Nephron progenitor cell (in vitro differentiated cells): ENCODE data around the gene RAB7B.
A peak's percentile ranks its signal among the peaks of the same experiment; 100 is the strongest.

Source experiments
- DNase-seq: peaks from one replicate; pipeline ENCODE4 v3.0.0; 2021
- H3K27ac Mint-ChIP-seq: 2 replicates; pipeline ENCODE4 v1.8.0; 2021; ENCODE audit warnings: mild to moderate bottlenecking, moderate library complexity, mixed read lengths
- H3K27me3 Mint-ChIP-seq: 2 replicates; pipeline ENCODE4 v1.8.0; 2021; ENCODE audit warnings: mild to moderate bottlenecking, low read depth, mixed read lengths; ENCODE audit not compliant: poor library complexity
- H3K36me3 Mint-ChIP-seq: 2 replicates; pipeline ENCODE4 v1.8.0; 2021; ENCODE audit warnings: low read depth, mixed read lengths
- H3K4me1 Mint-ChIP-seq: 2 replicates; pipeline ENCODE4 v1.8.0; 2021; ENCODE audit warnings: mixed read lengths
- H3K4me3 Mint-ChIP-seq: 2 replicates; pipeline ENCODE4 v1.8.0; 2021; ENCODE audit warnings: mild to moderate bottlenecking, moderate library complexity, mixed read lengths
- H3K9me3 Mint-ChIP-seq: 2 replicates; pipeline ENCODE4 v1.8.0; 2021; ENCODE audit warnings: mild to moderate bottlenecking, moderate library complexity, mixed read lengths
- TF ChIP-seq, protein P1 (sequence below): fragments of 200-600 bp; sonication (generic); IDR thresholded peaks from 2 replicates; pipeline ENCODE4 v1.5.0; 2021; ENCODE audit warnings: antibody characterized with exemption

Gene RAB7B

DNA sequence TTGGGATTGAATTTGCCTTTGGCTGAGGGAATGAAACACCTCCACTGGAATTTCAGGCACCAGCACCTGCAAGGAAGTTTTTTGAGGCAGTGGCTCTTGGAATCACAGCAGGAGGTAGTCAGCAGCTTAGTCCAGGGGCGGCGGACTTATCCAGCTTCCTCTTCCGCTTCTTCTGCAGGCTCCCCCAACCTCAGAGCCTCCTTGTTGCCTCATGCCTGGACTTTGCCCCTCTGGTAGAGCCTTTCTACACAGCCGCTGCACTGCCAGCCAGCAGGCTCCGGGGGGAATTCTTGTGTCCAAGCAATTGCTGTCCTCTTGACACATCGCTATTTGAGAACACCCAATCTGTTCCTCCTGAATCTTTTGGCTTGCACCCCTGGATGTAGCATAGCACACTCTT, 45.4 kb upstream of the RAB7B start:
- peak overlapping the region; percentile 7 for H3K27ac Mint-ChIP-seq
- H3K36me3 Mint-ChIP-seq = no peaks in the 10 kb centered on the region
- no peak overlapping the region for H3K4me3 Mint-ChIP-seq
- H3K27me3 Mint-ChIP-seq = peaks cover 11% of the 10 kb centered on the region
- H3K4me1 Mint-ChIP-seq = peaks cover 13% of the 10 kb centered on the region
- DNase-seq = no peak
- H3K9me3 Mint-ChIP-seq = peaks cover 7% of the 10 kb centered on the region
- TF ChIP-seq, protein P1, sequence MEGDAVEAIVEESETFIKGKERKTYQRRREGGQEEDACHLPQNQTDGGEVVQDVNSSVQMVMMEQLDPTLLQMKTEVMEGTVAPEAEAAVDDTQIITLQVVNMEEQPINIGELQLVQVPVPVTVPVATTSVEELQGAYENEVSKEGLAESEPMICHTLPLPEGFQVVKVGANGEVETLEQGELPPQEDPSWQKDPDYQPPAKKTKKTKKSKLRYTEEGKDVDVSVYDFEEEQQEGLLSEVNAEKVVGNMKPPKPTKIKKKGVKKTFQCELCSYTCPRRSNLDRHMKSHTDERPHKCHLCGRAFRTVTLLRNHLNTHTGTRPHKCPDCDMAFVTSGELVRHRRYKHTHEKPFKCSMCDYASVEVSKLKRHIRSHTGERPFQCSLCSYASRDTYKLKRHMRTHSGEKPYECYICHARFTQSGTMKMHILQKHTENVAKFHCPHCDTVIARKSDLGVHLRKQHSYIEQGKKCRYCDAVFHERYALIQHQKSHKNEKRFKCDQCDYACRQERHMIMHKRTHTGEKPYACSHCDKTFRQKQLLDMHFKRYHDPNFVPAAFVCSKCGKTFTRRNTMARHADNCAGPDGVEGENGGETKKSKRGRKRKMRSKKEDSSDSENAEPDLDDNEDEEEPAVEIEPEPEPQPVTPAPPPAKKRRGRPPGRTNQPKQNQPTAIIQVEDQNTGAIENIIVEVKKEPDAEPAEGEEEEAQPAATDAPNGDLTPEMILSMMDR = no peak

DNA sequence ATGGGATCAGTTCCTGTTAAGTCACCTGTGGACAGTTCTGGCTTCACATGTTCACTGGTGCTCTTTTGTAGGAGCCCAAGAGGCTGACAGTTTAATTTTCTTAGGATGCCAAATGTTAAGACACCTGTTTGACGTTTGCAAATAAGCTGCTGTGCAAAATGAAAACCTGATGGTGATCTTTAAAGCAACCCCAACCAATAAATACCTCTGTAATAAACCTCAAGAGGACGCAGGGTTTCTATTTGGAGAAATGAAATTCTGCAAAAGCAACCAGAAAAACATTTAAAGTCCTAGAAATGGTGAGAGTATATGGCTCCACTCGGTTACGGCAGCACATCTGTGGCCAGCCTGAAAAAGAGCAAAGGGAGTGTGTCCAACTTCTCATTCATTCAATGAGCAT, 44.1 kb upstream of the RAB7B start:
- peaks cover 11% of the 10 kb centered on the region for H3K27me3 Mint-ChIP-seq
- no peak overlapping the region for H3K4me3 Mint-ChIP-seq
- H3K9me3 Mint-ChIP-seq = no peaks in the 10 kb centered on the region
- DNase-seq = no peak
- H3K4me1 Mint-ChIP-seq = peaks cover 5% of the 10 kb centered on the region
- H3K27ac Mint-ChIP-seq = no peak overlapping the region
- TF ChIP-seq, protein P1 = no peak
- H3K36me3 Mint-ChIP-seq = no peaks in the 10 kb centered on the region

DNA sequence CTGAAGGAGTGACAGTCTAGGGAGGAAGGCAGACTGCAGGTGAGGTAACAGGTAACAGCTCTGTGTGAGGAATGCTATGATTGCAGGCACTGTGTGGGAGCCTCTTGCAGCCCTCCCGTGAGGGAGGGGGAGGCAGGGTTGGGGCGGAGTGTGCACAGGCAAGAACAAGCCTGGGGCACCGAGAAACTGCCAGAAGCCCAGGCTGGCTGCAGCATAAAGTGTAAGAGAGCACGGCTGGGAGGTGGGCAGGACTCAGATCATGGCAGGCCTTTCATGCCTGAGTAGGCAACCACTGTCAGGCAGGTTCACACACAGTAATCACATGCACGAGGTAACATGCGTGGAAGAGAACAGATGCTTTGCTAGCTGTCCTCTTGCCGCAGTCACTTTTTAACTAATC, 38.4 kb upstream of the RAB7B start:
- H3K36me3 Mint-ChIP-seq = no peaks in the 10 kb centered on the region
- TF ChIP-seq, protein P1 = no peak
- H3K27ac Mint-ChIP-seq = no peak overlapping the region
- DNase-seq = peak; percentile 46
- no peaks in the 10 kb centered on the region for H3K9me3 Mint-ChIP-seq
- H3K4me1 Mint-ChIP-seq = peaks cover 40% of the 10 kb centered on the region
- H3K4me3 Mint-ChIP-seq = no peak overlapping the region
- H3K27me3 Mint-ChIP-seq = peaks cover 12% of the 10 kb centered on the region

DNA sequence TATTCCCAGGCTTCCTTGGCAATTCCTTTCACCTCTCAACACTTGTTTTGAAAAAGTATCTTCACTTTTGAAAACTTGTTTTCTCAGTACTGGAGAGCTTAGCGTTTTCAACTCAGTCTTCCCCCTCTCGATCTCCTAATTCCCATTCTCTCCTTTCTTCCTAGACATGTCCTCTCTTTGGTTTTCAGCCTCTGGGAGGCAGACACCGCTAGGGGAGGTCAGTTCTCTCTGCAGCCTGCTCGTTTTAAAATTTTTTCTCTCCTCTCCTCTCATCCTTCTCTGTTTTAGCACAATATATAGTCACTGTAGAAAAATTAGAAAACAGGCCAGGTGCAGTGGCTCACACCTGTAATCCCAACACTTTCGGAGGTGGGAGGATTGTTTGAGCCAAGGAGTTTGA, 37.1 kb upstream of the RAB7B start:
- H3K36me3 Mint-ChIP-seq = no peaks in the 10 kb centered on the region
- no peak overlapping the region for H3K4me3 Mint-ChIP-seq
- DNase-seq = no peak
- no peak overlapping the region for H3K27ac Mint-ChIP-seq
- no peaks in the 10 kb centered on the region for H3K9me3 Mint-ChIP-seq
- TF ChIP-seq, protein P1 = no peak
- peaks cover 24% of the 10 kb centered on the region for H3K27me3 Mint-ChIP-seq
- peaks cover 40% of the 10 kb centered on the region for H3K4me1 Mint-ChIP-seq

DNA sequence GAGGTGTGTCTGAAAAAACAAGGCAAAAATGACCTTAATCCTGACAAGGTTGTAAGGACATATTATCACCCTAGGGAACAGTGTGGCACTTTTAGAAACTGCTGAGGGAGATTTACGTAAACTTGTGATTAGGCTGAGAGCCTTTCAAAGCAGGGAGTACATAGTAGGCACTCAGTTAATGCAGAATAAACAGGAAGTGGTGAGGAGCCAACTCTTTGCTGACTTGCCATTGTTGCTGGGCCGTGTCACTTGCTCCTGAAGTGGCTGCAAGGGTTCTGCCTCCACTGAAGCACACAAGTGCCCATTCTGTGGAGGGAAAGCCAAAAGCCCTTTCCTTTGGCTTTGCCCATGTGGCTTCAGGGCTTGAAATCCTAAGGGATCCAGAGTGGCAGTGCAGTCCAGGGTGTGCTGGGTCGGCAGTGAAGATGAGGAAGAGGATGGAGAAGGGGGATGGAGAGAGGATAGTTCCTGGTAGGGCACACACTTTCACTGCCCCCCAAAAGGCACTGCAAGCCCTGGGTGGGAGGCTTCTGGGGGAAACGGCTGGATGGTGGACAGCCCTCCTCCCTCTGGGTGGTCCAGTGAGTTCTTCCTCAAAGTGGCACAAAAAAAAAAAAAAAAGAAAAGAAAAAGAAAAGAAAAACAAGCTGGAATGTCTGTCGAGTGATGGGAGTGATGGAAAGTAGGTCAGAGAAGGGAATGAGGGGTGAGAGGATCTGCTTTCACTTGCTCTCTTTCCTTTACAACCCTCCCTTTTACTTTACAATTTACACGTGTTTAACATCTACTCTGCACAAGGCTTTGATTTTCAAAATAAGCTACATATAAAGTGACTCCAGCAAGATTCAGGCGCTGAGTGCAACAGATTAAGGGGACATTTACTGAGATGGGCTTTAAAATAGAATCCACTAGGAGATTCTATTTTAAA, 36.1 kb upstream of the RAB7B start:
- H3K9me3 Mint-ChIP-seq = no peaks in the 10 kb centered on the region
- H3K27ac Mint-ChIP-seq = no peak overlapping the region
- no peaks in the 10 kb centered on the region for H3K36me3 Mint-ChIP-seq
- DNase-seq = no peak
- H3K27me3 Mint-ChIP-seq = peaks cover 33% of the 10 kb centered on the region
- peak overlapping the region; percentile 21 for H3K4me3 Mint-ChIP-seq
- TF ChIP-seq, protein P1 = no peak
- H3K4me1 Mint-ChIP-seq = peaks cover 40% of the 10 kb centered on the region

DNA sequence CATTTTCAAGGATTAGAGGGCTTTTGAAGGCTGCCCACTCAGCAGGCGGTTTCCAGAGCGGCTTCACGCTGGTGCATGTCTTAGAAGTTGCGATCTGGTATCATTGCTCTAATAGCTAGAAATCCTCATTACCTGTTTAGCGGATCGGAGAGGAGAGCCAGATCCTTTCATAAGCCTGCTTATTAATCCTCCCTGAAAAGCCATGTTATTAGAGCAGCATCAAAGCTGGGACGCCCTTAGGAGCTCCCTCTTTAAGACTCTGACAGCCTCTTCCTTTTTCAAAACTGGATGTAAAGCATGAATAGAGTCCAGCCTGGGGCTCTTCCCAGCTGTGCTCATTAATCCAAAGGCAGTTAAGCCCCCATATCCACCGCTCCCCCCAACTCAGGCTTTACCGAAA, 34.4 kb upstream of the RAB7B start:
- peaks cover 44% of the 10 kb centered on the region for H3K27me3 Mint-ChIP-seq
- no peaks in the 10 kb centered on the region for H3K36me3 Mint-ChIP-seq
- peaks cover 40% of the 10 kb centered on the region for H3K4me1 Mint-ChIP-seq
- no peak overlapping the region for H3K4me3 Mint-ChIP-seq
- no peak for DNase-seq
- TF ChIP-seq, protein P1 = no peak
- peaks cover 5% of the 10 kb centered on the region for H3K9me3 Mint-ChIP-seq
- no peak overlapping the region for H3K27ac Mint-ChIP-seq
